Measurements from ENCODE around the gene ANKIB1.
"Not testable (repeated sequence)": the region's sequence is repeated elsewhere in the genome, so short reads cannot be mapped to it uniquely, and the experiment has no call there.

ANKIB1 gene

DNA sequence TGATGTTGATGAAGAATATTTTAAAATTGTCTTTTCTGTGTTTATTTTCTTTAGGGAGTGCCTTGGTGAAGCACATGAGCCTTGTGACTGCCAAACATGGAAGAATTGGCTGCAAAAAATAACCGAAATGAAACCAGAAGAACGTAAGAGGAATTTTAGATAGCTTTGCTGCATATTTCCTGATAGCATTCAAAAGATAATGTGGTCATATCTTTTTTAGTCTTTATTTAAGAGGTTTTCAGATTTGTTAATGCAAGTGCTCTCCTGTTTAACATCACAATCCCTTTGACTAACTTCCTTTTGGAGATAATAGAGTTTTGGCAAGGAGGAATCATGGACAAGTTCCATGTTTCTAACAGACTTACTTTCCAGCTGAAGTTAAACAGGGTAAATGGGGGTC is 116.4 kb downstream of the ANKIB1 start:
- Histone ChIP-seq H3K4me2 (ENCODE audit: low read length) (no peak overlapping the region), H3K36me3 (ENCODE audit: insufficient read depth, low read length) (peaks cover 13% of the 10 kb centered on the region), H3K9me3 (replicated peaks; ENCODE audit: low read length) (no peaks in the 10 kb centered on the region), H3K4me3 (ENCODE audit: low read length) (no peak overlapping the region), H3K27me3 (ENCODE audit: control insufficient read depth, insufficient read depth, low read length) (no peaks in the 10 kb centered on the region), H3K9ac (ENCODE audit: low read depth, low read length) (no peak overlapping the region), H3K4me1 (ENCODE audit: control insufficient read depth, insufficient read depth, low read length) (peaks cover 4% of the 10 kb centered on the region)

DNA sequence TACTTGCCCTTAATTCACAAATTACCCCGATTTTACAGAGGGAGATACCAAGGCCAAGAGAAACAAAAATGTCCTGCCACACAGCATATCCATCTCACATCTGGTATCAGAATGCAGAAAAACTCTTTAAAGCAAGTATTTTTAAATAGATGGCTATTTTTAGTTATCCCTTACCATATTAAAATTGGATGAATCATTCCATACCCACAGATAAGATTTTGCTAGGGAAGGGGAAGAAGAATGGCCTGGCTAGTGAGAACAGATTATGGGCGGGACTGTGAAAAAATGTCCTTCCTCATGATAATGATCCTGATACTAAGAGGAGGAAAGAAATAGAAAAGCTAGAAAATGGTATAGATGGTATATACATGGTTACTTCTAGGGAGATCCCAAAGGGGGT is 121.0 kb downstream of the ANKIB1 start:
- no peak overlapping the region for H3K9ac ChIP-seq (ENCODE audit: low read depth, low read length)
- H3K36me3 ChIP-seq (ENCODE audit: insufficient read depth, low read length), result peaks cover 17% of the 10 kb centered on the region
- no peaks in the 10 kb centered on the region for H3K9me3 ChIP-seq (replicated peaks; ENCODE audit: low read length)
- H3K4me2 ChIP-seq (ENCODE audit: low read length), result no peak overlapping the region
- H3K27me3 ChIP-seq (ENCODE audit: control insufficient read depth, insufficient read depth, low read length), result no peaks in the 10 kb centered on the region
- H3K4me3 ChIP-seq (ENCODE audit: low read length), result no peak overlapping the region
- peaks cover 4% of the 10 kb centered on the region for H3K4me1 ChIP-seq (ENCODE audit: control insufficient read depth, insufficient read depth, low read length)

DNA sequence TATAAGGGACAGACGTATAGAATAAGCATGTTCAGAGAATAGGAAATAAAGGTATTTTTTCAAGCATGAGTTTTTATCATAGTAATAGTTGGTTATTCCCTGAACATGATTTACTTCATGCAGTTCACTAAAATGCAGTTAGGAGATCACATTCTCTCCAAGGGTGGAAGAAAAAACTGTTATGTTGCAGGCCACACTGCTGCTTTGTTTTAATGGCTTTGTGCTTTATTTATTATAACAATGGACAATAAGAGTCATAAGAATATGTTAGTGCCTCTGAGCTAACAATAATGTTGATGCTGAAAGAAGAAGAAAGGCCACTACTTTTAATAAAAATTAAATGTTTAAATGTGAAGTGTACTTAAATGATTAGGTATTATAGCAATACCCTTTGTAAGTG is 123.0 kb downstream of the ANKIB1 start:
- no peak overlapping the region for H3K4me3 ChIP-seq (ENCODE audit: low read length)
- no peak overlapping the region for H3K4me2 ChIP-seq (ENCODE audit: low read length)
- H3K27me3 ChIP-seq (ENCODE audit: control insufficient read depth, insufficient read depth, low read length), result no peaks in the 10 kb centered on the region
- H3K4me1 ChIP-seq (ENCODE audit: control insufficient read depth, insufficient read depth, low read length), result peaks cover 4% of the 10 kb centered on the region
- no peak overlapping the region for H3K9ac ChIP-seq (ENCODE audit: low read depth, low read length)
- H3K9me3 ChIP-seq (replicated peaks; ENCODE audit: low read length), result no peaks in the 10 kb centered on the region
- H3K36me3 ChIP-seq (ENCODE audit: insufficient read depth, low read length), result peaks cover 4% of the 10 kb centered on the region

DNA sequence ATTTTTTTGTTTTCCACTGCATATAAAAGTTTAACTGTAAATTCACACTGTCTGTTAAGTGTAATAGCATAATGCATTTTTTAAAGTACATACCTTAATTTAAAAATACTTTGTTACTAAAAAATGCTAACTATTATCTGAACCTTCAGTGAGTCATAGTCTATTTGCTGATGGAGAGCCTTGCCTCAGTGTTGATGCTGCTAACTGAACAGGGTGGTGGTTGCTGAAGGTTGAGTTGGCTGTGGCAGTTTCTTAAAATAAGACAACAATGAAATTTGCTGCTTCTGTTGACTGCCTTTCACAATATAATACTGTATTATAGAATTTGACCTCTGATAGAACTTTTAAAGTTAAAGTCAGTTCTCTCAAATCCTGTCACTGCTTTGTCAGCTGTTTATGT is 129.2 kb downstream of the ANKIB1 start:
- H3K4me2 ChIP-seq (ENCODE audit: low read length), result no peak overlapping the region
- H3K4me1 ChIP-seq (ENCODE audit: control insufficient read depth, insufficient read depth, low read length), result no peaks in the 10 kb centered on the region
- no peaks in the 10 kb centered on the region for H3K27me3 ChIP-seq (ENCODE audit: control insufficient read depth, insufficient read depth, low read length)
- H3K4me3 ChIP-seq (ENCODE audit: low read length), result no peak overlapping the region
- H3K36me3 ChIP-seq (ENCODE audit: insufficient read depth, low read length), result peaks cover 21% of the 10 kb centered on the region
- no peak overlapping the region for H3K9ac ChIP-seq (ENCODE audit: low read depth, low read length)
- no peaks in the 10 kb centered on the region for H3K9me3 ChIP-seq (replicated peaks; ENCODE audit: low read length)

DNA sequence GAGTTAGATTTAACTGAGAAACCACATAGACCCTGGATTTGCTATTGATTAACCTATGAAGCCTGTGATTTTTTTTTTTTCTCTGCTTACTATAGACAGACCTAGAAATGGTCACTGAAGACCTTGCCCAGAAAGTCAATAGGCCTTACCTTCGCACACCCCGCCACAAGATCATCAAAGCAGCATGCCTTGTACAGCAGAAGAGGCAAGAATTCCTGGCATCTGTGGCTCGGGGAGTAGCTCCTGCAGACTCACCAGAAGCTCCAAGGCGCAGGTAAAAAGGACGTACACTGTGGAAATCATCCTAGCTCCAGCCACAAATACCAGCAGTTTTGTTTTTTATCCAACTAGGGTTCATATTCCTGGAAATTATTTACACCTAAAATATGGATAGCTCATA is 145.3 kb downstream of the ANKIB1 start:
- H3K9ac ChIP-seq (ENCODE audit: low read depth, low read length), result no peak overlapping the region
- H3K27me3 ChIP-seq (ENCODE audit: control insufficient read depth, insufficient read depth, low read length), result no peaks in the 10 kb centered on the region
- no peak overlapping the region for H3K4me3 ChIP-seq (ENCODE audit: low read length)
- no peaks in the 10 kb centered on the region for H3K4me1 ChIP-seq (ENCODE audit: control insufficient read depth, insufficient read depth, low read length)
- no peak overlapping the region for H3K4me2 ChIP-seq (ENCODE audit: low read length)
- H3K36me3 ChIP-seq (ENCODE audit: insufficient read depth, low read length), result peaks cover 15% of the 10 kb centered on the region
- no peaks in the 10 kb centered on the region for H3K9me3 ChIP-seq (replicated peaks; ENCODE audit: low read length)

DNA sequence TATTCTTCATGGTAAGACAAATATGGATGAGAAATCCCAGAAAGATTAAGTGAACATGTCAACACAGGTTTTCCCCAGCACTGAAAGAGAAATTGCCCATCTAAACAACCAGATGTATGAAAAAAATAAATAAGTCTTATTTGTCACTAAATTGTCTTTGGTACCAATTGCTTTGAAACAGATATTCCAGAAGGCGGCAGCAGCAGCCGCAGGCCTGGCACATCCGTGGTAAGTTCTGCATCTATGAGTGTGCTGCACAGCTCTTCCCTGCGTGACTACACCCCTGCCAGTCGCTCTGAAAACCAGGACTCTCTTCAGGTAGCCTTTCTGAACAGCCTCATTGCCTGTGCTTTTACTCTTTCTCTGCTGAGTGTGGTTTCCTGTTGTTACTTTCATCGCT is 151.8 kb downstream of the ANKIB1 start:
- H3K9me3 ChIP-seq (replicated peaks; ENCODE audit: low read length), result no peaks in the 10 kb centered on the region
- no peak overlapping the region for H3K9ac ChIP-seq (ENCODE audit: low read depth, low read length)
- H3K4me2 ChIP-seq (ENCODE audit: low read length), result no peak overlapping the region
- H3K4me3 ChIP-seq (ENCODE audit: low read length), result no peak overlapping the region
- peaks cover 37% of the 10 kb centered on the region for H3K36me3 ChIP-seq (ENCODE audit: insufficient read depth, low read length)
- peaks cover under 1% of the 10 kb centered on the region for H3K4me1 ChIP-seq (ENCODE audit: control insufficient read depth, insufficient read depth, low read length)
- no peaks in the 10 kb centered on the region for H3K27me3 ChIP-seq (ENCODE audit: control insufficient read depth, insufficient read depth, low read length)

DNA sequence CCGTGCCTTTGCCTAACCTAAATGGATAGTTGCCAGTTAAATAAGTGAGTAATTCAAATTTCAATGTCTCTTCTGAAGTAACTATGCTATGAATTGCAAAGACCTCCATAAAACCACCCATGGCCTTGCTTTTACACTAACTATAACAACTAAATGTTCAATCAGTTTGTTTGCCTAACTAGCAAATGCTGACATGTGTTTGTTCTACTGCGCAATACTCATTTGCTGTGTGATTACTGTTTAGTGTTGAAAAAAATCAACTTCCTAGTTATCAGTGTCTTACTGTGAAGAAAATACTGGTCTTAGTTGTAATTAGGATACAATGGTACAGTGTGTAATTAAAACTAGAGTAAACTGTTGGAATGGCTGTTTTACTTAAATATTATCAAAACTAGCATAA is 154.2 kb downstream of the ANKIB1 start:
- Histone ChIP-seq H3K4me3 (ENCODE audit: low read length) (no peak overlapping the region), H3K4me1 (ENCODE audit: control insufficient read depth, insufficient read depth, low read length) (peaks cover 5% of the 10 kb centered on the region), H3K9me3 (replicated peaks; ENCODE audit: low read length) (no peaks in the 10 kb centered on the region), H3K4me2 (ENCODE audit: low read length) (no peak overlapping the region), H3K9ac (ENCODE audit: low read depth, low read length) (no peak overlapping the region), H3K27me3 (ENCODE audit: control insufficient read depth, insufficient read depth, low read length) (no peaks in the 10 kb centered on the region), H3K36me3 (ENCODE audit: insufficient read depth, low read length) (peaks cover 35% of the 10 kb centered on the region)

DNA sequence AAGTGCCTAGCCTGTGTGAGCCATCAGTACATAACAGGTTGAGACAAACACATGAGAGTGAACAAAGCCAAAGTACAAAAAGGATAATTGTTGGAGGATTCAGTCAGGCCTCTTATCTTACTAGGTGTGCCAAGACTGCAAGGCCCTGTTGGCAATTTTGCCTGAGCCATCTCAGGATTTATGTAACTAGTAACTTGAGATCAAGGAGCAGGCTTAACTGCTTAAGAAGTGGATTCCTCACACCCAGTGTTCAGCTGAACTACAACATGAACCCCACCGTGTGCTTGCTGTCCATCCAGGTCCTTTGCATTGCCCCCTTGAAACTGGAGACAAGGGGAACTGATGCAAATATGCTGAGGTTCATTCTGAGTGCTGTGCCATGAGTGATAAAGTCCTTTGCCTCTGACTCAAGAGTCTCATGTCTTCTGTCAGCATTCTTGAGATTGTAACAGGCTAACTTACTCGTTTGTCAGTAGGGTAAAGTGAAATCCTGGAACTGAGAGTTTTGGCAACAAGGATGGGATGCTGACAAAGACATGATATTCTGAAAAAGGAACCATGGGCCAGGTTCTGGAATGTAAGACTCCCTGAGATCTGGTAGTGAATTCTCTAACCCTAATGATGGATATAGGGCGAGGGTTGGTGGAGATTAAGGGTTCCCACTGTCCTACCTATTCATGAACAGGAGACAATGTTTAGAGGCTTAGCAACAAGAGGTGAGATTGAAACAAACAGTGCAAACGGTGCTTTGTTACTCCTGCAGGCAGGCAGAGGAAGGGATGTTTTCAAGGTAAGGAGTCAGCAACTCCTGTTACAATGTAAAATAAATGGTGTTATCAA is 157.4 kb downstream of the ANKIB1 start:
- H3K4me3 ChIP-seq (ENCODE audit: low read length), result no peak overlapping the region
- H3K36me3 ChIP-seq (ENCODE audit: insufficient read depth, low read length), result peaks cover 19% of the 10 kb centered on the region
- no peaks in the 10 kb centered on the region for H3K27me3 ChIP-seq (ENCODE audit: control insufficient read depth, insufficient read depth, low read length)

DNA sequence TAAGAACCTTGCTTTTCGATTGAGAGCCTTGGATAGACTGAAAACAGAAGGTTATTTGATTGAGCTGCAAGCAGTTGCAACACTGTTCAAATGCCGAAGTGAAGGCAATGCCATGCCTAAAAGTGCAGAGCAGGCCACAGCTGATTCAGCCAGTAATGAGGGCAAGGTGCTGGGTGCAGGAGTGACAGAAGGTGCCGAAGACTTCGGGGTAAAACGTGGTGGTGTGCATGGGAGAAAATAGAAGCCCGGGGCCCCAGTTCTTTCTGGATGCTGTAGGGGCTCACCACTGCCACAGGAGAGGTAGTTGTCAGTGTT is 157.9 kb downstream of the ANKIB1 start:
- no peak overlapping the region for H3K4me3 ChIP-seq (ENCODE audit: low read length)
- peaks cover 5% of the 10 kb centered on the region for H3K4me1 ChIP-seq (ENCODE audit: control insufficient read depth, insufficient read depth, low read length)
- H3K27me3 ChIP-seq (ENCODE audit: control insufficient read depth, insufficient read depth, low read length), result no peaks in the 10 kb centered on the region
- no peak overlapping the region for H3K4me2 ChIP-seq (ENCODE audit: low read length)
- peaks cover 13% of the 10 kb centered on the region for H3K36me3 ChIP-seq (ENCODE audit: insufficient read depth, low read length)
- H3K9ac ChIP-seq (ENCODE audit: low read depth, low read length), result no peak overlapping the region
- no peaks in the 10 kb centered on the region for H3K9me3 ChIP-seq (replicated peaks; ENCODE audit: low read length)

More for the DNA sequence above, 157.4 kb downstream of the ANKIB1 start:
- Histone ChIP-seq H3K4me2 (ENCODE audit: low read length) (no peak overlapping the region), H3K9ac (ENCODE audit: low read depth, low read length) (no peak overlapping the region), H3K4me1 (ENCODE audit: control insufficient read depth, insufficient read depth, low read length) (peaks cover 5% of the 10 kb centered on the region), H3K9me3 (replicated peaks; ENCODE audit: low read length) (no peaks in the 10 kb centered on the region)

DNA sequence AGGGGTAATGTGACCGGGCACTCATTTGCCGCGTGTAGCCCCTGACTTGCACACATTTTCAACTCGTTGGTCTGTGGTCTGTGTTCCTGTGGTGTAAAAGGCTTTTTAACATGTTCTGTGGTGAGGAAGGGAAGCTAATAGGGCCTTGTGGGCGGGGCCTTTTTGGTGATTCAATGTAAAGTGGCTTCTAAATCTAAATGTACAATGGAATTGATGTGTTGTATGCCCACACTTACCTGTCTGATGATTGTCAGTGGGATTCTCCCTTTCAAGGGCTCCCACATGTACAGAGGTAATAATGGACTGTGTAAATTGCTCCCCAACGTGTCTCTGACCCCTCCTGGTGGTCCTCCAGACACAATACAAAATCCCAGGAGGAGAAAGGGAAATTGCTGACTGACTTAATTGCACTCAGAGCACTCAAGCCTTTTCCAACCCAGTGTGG is 158.4 kb downstream of the ANKIB1 start:
- Histone ChIP-seq H3K27me3 (ENCODE audit: control insufficient read depth, insufficient read depth, low read length) (no peaks in the 10 kb centered on the region), H3K4me2 (ENCODE audit: low read length) (no peak overlapping the region), H3K4me1 (ENCODE audit: control insufficient read depth, insufficient read depth, low read length) (peaks cover 5% of the 10 kb centered on the region)

DNA sequence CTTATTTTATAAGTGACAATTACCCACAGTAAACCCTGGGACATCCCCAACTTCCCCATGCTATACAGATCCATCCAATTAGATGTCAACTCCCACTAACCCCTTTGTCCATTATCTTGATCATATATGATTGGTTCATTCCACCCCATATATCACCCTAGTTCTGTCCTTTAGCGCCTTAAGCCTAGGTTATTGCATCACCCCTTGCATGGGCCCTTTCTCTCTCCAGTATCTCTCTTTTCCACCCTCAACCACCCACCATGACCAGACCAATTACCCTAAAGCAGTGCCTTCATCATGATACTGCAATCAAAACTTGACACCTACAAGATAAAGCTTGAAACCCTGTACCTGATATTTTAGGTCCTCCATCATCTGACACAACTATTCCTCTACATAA is 163.6 kb downstream of the ANKIB1 start:
- Histone ChIP-seq H3K36me3 (ENCODE audit: insufficient read depth, low read length) (no peaks in the 10 kb centered on the region), H3K27me3 (ENCODE audit: control insufficient read depth, insufficient read depth, low read length) (peaks cover 11% of the 10 kb centered on the region), H3K4me1 (ENCODE audit: control insufficient read depth, insufficient read depth, low read length) (no peaks in the 10 kb centered on the region), H3K9me3 (replicated peaks; ENCODE audit: low read length) (no peaks in the 10 kb centered on the region), H3K4me2 (ENCODE audit: low read length) (no peak overlapping the region), H3K4me3 (ENCODE audit: low read length) (no peak overlapping the region), H3K9ac (ENCODE audit: low read depth, low read length) (no peak overlapping the region)

More for the DNA sequence above, 158.4 kb downstream of the ANKIB1 start:
- Histone ChIP-seq H3K9ac (ENCODE audit: low read depth, low read length) (no peak overlapping the region), H3K9me3 (replicated peaks; ENCODE audit: low read length) (no peaks in the 10 kb centered on the region), H3K36me3 (ENCODE audit: insufficient read depth, low read length) (peaks cover 9% of the 10 kb centered on the region), H3K4me3 (ENCODE audit: low read length) (no peak overlapping the region)

DNA sequence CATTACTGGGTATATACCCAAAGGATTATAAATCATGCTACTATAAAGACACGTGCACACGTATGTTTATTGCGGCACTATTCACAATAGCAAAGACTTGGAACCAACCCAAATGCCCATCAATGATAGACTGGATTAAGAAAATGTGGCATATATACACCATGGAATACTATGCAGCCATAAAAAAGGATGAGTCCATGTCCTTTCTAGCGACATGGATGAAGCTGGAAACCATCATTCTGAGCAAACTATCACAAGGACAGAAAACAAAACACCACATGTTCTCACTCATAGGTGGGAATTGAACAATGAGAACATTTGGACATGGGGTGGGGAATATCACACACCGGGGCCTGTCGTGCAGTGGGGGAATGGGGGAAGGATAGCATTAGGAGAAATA is 164.4 kb downstream of the ANKIB1 start:
- not testable (repeated sequence) for H3K9me3 ChIP-seq (replicated peaks; ENCODE audit: low read length); H3K4me3 ChIP-seq (ENCODE audit: low read length); H3K4me2 ChIP-seq (ENCODE audit: low read length); H3K4me1 ChIP-seq (ENCODE audit: control insufficient read depth, insufficient read depth, low read length); H3K9ac ChIP-seq (ENCODE audit: low read depth, low read length); H3K36me3 ChIP-seq (ENCODE audit: insufficient read depth, low read length)
- peaks cover 15% of the 10 kb centered on the region for H3K27me3 ChIP-seq (ENCODE audit: control insufficient read depth, insufficient read depth, low read length)

Measured in skeletal muscle satellite cell (primary cell).